Cardiac fibroblast (primary cell): ENCODE measurements around the gene PRCC.

Experiments
- DNase-seq, 2 donors: peaks; one replicate each; pipeline versions ENCODE4 v3.0.0 to v3.0.0-alpha.2; 2010; ENCODE audit warnings: low read depth in 2 of 2
- H3K4me3 ChIP-seq, 2 donors: replicated peaks in 1 of 2; 1 replicate in 1 of 2; 2 replicates in 1 of 2; pipeline ENCODE4 v1.5.1; 2011; ENCODE audit warnings: low read depth in 2 of 2, low read length in 2 of 2, mild to moderate bottlenecking in 2 of 2, moderate library complexity in 1 of 2
- TF ChIP-seq, protein P1 (sequence below): IDR thresholded peaks from one replicate; pipeline ENCODE4 v1.5.1; 2011; ENCODE audit warnings: low read depth, mild to moderate bottlenecking, low read length, inconsistent platforms

The PRCC gene

DNA sequence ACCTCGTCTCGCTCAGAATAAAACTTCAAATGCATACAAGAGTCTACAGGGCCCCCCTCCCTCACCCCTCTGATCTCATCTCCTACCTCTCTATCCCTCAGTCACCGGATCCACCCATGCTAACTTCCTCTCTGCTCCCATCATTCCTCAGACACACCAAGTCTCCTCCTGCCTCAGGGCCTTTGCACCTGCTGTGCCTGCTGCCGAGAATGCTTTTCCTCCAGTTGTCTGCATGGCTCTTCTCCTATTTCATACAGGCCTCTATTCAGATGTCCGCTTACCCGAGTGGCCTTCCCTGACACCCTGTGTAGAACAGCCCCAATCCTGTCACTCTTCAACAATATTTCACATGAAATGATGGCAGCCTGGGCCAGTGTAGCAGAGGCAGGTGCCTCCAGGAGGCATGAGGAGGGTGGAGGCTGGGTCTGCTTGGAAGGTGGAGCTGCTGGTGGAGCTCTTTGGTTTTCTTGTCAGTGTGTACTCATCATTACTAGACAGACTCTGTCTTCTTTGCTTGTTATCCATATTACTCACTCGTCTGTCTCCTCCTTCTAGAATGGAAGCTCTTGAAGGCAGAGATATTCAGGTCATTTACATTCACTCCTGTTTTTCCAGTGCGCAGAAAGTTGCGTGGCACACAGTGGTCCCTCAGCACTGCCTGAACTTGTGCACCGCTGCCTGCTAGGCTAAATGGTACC is 45.1 kb downstream of the PRCC start:
- TF ChIP-seq, protein P1, sequence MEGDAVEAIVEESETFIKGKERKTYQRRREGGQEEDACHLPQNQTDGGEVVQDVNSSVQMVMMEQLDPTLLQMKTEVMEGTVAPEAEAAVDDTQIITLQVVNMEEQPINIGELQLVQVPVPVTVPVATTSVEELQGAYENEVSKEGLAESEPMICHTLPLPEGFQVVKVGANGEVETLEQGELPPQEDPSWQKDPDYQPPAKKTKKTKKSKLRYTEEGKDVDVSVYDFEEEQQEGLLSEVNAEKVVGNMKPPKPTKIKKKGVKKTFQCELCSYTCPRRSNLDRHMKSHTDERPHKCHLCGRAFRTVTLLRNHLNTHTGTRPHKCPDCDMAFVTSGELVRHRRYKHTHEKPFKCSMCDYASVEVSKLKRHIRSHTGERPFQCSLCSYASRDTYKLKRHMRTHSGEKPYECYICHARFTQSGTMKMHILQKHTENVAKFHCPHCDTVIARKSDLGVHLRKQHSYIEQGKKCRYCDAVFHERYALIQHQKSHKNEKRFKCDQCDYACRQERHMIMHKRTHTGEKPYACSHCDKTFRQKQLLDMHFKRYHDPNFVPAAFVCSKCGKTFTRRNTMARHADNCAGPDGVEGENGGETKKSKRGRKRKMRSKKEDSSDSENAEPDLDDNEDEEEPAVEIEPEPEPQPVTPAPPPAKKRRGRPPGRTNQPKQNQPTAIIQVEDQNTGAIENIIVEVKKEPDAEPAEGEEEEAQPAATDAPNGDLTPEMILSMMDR = no peak
- DNase-seq = peak in 1 of 2 donors; percentile 34
- no peak overlapping the region for H3K4me3 ChIP-seq

DNA sequence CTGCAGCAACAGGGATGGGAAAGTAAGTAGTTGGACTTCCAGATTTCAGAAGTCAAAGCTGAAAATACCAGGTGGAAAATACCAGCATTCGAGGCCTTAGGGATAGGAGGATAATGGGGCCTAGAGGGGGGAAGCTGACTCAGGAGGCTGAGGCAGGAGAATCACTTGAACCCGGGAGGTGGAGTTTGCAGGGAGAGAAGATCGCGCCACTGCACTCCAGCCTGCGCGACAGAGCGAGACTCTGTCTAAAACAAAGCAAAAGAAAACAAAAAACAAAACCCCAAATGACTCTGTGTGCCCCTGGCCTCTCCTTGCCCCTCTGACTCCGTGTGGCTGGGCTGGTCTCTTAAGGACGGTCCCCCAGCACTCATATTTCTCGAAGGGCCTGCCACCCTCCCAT is 46.0 kb downstream of the PRCC start:
- peak overlapping the region; percentile 34 to 35 for H3K4me3 ChIP-seq
- no peak for DNase-seq
- TF ChIP-seq, protein P1 = no peak

DNA sequence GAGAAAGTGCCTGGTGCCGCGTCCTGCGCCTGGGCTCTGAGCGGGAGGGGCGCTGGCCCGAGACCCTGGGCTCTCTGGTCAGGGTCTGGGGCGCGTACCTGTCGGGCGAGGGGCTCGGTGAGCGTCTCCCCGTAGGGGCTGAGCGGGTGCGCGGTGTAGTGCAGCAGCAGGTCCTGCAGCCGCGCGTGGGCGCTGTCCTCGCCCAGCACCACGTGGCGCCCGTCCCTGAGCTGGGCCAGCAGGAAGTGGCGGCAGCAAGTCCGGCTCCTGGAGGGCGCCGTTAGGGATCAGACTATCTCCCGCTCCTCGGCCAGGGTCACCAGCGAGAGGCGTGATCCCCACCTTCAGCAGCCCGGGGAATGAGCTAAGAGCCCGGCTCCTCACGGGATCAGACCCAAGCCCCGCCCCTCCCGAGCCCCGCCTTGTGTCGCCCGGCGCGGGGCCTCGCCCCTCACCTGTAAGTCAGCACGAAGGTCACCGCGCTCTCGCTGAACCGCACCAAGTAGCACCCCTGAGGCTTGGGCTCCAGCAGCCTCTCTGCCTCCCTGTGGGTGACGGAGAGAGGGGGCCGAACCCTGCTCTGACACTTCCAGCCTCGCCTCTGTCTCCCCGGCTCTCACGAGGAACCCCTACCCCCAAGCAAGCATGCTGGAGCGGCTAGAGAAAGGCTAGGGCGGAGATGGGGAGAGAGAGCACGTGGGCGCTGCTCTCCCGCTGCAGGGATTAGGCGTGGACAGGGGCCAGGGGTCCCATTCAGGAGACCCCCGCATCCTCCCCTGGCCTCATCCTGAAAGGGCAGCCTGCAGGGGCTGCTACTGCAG is 46.6 kb downstream of the PRCC start:
- H3K4me3 ChIP-seq = peak overlapping the region; percentile 34 to 35
- DNase-seq = peak; percentile 37 to 58

DNA sequence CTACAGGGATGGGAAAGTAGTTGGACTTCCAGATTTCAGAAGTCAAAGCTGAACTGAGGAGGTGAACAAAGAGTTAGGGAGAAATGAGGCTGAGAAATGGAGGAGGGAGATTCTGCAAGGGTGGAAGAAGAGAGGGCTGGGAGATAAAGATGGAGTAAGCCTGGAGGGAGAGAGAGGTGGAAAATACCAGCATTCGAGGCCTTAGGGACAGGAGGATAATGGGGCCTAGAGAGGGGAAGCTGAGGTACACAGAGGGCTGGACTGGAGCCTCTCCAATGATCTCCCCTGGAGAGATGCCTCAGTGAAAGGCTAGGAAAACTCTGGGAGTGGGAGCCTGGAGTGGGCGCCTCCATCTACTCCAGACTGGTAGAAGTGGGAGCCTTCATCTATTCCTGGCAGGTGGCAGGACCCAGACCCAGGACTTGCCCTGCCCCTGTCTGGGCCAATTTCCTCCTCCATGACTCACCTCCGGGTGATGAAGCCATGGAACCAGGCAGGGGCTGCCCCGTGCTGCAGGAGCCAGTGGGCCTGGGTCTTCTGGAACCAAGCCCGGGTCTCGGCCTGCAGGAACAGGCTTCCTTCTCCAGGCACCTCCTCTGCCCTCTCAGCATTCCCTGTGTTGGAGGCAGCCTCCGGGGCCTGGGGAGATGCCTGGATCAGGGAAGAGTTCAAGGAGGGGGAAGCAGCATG is 47.4 kb downstream of the PRCC start:
- TF ChIP-seq, protein P1 = no peak
- no peak for DNase-seq
- no peak overlapping the region for H3K4me3 ChIP-seq

More for the DNA sequence above, 46.6 kb downstream of the PRCC start:
- TF ChIP-seq, protein P1 = peak; percentile 42

DNA sequence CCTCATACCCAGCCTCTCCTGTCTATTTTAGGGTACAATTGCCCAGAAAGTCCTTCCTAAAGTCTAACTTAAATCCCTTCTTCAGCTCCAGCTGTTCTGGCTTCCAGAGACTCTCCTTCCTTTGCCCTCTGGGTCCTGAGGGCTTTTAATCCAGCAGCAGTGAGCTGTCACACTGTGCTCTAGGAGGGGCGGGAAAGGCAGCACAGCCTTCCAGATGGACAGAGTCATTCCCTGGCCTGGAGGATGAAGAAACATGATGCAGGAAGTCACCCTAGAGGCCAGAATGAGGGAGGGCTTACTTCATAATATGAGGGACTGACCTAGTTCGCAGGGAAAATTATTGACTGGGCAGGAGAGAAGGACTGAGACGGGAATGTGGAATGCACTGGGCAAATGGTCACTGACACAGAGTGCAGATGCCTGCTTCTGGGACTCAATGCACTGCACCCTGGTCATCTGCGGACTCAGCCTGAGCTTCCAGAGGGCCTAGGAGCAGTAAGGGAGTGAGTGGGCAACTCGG is 48.0 kb downstream of the PRCC start:
- peak; percentile 87 to 88 for DNase-seq
- TF ChIP-seq, protein P1 = no peak
- H3K4me3 ChIP-seq = no peak overlapping the region

DNA sequence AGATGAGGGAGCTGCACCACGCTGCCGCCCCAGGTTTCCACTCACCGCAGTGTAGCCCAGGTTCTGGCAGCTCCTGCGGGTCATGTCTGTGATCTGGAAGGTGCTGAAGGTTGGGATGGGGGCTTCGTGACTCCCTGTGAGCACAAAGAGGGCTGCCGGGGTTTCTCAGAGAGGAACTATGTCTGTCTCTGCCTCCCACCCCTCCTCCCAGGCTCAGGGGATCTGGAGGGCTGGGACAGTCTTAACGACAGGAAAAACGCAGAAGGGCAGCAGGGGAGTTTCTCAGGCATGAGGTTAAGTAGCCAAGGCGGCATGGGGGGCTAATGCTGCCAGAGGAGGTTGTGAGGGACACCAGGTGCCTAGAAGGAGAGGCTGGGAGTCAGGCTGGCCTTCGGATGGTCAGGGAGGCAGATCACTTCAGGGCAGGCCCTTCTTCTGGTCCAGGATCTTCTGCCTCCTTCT is 48.7 kb downstream of the PRCC start:
- no peak overlapping the region for H3K4me3 ChIP-seq
- DNase-seq = no peak
- TF ChIP-seq, protein P1 = no peak
